Epithelial cell of alveolus of lung (primary cell): Measurements from ENCODE around the gene FAM47B. TPM values are rescaled to one million over a fixed set of nuclear protein-coding genes. Genes with fewer than 3 reads are reported as not detected.

ENCODE experiments used
- total RNA-seq: library from RNA; depleted of rRNA; stranded (reverse); fragments of >200 nt; gene quantifications from 2 replicates; pipeline ENCODE4 v1.2.1, GENCODE V29; 2015

The FAM47B gene
- total RNA-seq: not detected in 2 replicates

DNA sequence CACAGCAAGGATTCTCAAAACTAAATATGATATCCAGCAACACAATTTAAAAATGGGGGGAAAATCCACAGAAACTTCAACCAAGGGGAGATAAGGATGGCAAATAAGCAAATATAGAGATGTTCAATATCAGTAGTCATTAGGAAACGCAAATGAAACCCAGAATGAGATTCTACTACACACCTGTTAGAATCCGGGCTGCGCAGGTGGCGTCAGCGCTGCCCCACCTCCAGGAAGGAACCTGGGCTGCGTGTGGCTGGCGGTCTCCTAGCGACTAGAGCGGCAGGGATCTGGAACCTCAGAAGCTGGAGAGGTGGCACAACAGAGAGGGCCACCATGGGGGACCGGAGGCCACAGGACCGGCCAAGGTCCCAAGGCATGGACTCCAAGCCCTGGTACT, at the start of gene FAM47B:
Gene FAM47B (plus strand): TSS at position 301 of the 400 bp plus-strand sequence. CDS start 36 bp downstream, at position 337.

